VCaP (cell line): ENCODE measurements around the gene MESD.

Source experiments
- H3K27ac ChIP-seq: fragments of 450-650 bp; 2 replicates; pipeline ENCODE4 v1.5.1; 2017
- CTCF ChIP-seq: fragments of 450-650 bp; conservative IDR thresholded peaks from 2 replicates; pipeline ENCODE4 v1.5.1; 2017; ENCODE audit warnings: mild to moderate bottlenecking, moderate library complexity

Gene MESD

GRCh38 chr15:80979538-80980200 is 9.9 kb downstream of the MESD start:
- TF ChIP-seq CTCF = no peak
- peak overlapping the region; percentile 9; the same call in 1 of the 2 replicates for H3K27ac ChIP-seq

GRCh38 chr15:80978685-80979329 is 10.8 kb downstream of the MESD start:
- no peak for TF ChIP-seq CTCF
- H3K27ac ChIP-seq = peak overlapping the region; percentile 9; the same call in 1 of the 2 replicates

GRCh38 chr15:80977627-80978036 is 12.0 kb downstream of the MESD start:
- H3K27ac ChIP-seq = peak overlapping the region; percentile 89

GRCh38 chr15:80976851-80977250 is 12.8 kb downstream of the MESD start:
- peak overlapping the region; percentile 89 for H3K27ac ChIP-seq
- TF ChIP-seq CTCF = no peak

More at GRCh38 chr15:80977627-80978036, 12.0 kb downstream of the MESD start:
- TF ChIP-seq CTCF = peak; percentile 74

- no peak for TF ChIP-seq CTCF
- H3K27ac ChIP-seq = peak overlapping the region; percentile 89
Measured at GRCh38 chr15:80974914-80975313, 14.7 kb downstream of the MESD start.

GRCh38 chr15:80972276-80972675 is 17.3 kb downstream of the MESD start:
- H3K27ac ChIP-seq = no peak overlapping the region; the same call in 1 of the 2 replicates
- TF ChIP-seq CTCF = no peak

- TF ChIP-seq CTCF = no peak
- H3K27ac ChIP-seq = peak overlapping the region; percentile 31
Measured at GRCh38 chr15:80971143-80971542, 18.5 kb downstream of the MESD start.
